ENCODE data around the gene SLC12A5. TPM values are rescaled to one million over a fixed set of nuclear protein-coding genes. Genes with fewer than 3 reads are reported as not detected.

SLC12A5 gene
- total RNA-seq, 6 experiments from 2014 or later = 0.32 to 0.91 (median 0.64) TPM; not detected in 3

GRCh38 chr20:46004187-46004586, 24.8 kb upstream of the SLC12A5 start:
- H3K4me1 ChIP-seq = no peaks in the 10 kb centered on the region
- H3K27ac ChIP-seq = no peak overlapping the region
- DNase-seq = peak in 1 of 3 donors; percentile 55
- no peaks in the 10 kb centered on the region for H3K36me3 ChIP-seq
- H3K9me3 ChIP-seq = no peaks in the 10 kb centered on the region
- ATAC-seq = peak; percentile 27 to 63 (median 54)
- H3K27me3 ChIP-seq = no peaks in the 10 kb centered on the region
- intact Hi-C loops (cut with DNase I) = no loop called here
- TF ChIP-seq POLR2A (IDR thresholded peaks at IDR 0.05) = no peak
- TF ChIP-seq, protein P1, sequence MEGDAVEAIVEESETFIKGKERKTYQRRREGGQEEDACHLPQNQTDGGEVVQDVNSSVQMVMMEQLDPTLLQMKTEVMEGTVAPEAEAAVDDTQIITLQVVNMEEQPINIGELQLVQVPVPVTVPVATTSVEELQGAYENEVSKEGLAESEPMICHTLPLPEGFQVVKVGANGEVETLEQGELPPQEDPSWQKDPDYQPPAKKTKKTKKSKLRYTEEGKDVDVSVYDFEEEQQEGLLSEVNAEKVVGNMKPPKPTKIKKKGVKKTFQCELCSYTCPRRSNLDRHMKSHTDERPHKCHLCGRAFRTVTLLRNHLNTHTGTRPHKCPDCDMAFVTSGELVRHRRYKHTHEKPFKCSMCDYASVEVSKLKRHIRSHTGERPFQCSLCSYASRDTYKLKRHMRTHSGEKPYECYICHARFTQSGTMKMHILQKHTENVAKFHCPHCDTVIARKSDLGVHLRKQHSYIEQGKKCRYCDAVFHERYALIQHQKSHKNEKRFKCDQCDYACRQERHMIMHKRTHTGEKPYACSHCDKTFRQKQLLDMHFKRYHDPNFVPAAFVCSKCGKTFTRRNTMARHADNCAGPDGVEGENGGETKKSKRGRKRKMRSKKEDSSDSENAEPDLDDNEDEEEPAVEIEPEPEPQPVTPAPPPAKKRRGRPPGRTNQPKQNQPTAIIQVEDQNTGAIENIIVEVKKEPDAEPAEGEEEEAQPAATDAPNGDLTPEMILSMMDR (IDR thresholded peaks at IDR 0.05) = no peak
- 33% methylated on average over 4 of the region's 4 CpGs for WGBS (ENCODE audit: insufficient coverage, low coverage, low lambda C conversion rate, missing lambda C conversion rate)
- H3K4me3 ChIP-seq = no peak overlapping the region

DNA sequence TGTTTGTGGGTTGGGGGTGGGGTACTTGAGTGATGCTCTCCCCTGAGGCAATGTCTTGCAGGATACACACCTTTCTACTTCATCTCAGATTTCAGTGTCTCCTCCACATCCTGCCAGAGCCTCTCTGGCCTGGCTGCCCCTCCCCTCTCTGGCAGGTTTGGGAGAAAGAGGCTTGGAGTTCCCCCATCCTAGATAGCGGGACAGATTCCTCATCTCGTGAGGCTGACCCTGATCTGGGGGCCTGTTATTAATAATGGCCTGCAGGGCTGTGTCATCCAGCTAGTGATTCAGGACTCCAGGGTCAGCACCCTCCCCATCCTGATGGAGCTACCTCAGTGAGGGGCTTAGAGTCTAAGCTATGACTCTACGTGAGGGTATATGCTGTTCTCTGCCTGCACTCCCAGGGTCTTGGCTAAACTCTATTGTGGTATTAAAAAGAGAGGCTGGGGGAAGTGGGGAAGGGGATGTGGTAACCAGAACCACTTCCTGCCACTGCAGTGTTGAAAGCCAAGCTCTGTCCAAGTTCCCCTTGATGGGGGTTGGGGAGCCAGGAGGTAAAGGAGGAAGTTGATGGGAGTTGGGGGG, 24.0 kb upstream of the SLC12A5 start:
- no peaks in the 10 kb centered on the region for H3K27me3 ChIP-seq
- no peaks in the 10 kb centered on the region for H3K4me1 ChIP-seq
- H3K9me3 ChIP-seq = no peaks in the 10 kb centered on the region
- DNase-seq (peak in 1 of 3 donors; percentile 60), ATAC-seq (peak; percentile 55 to 70 (median 64))
- no peak overlapping the region for H3K27ac ChIP-seq
- WGBS (ENCODE audit: insufficient coverage, low coverage, low lambda C conversion rate, missing lambda C conversion rate) = 7% methylated on average over 2 of the region's 3 CpGs
- H3K36me3 ChIP-seq = no peaks in the 10 kb centered on the region
- TF ChIP-seq, protein P1 (IDR thresholded peaks at IDR 0.05) = no peak
- TF ChIP-seq POLR2A (IDR thresholded peaks at IDR 0.05) = no peak
- H3K4me3 ChIP-seq = no peak overlapping the region
- intact Hi-C loops (cut with DNase I) = no loop called here

GRCh38 chr20:46006022-46006705, 22.9 kb upstream of the SLC12A5 start:
- DNase-seq = peak in 1 of 3 donors; percentile 14
- intact Hi-C loops (cut with DNase I) = no loop called here
- H3K9me3 ChIP-seq = no peaks in the 10 kb centered on the region
- WGBS (ENCODE audit: insufficient coverage, low coverage, low lambda C conversion rate, missing lambda C conversion rate) = 50% methylated on average over 2 of the region's 6 CpGs
- no peak for TF ChIP-seq POLR2A (IDR thresholded peaks at IDR 0.05)
- TF ChIP-seq, protein P1 (IDR thresholded peaks at IDR 0.05) = no peak
- peaks cover 0 to 5% of the 10 kb centered on the region in 2 donors for H3K27me3 ChIP-seq
- H3K4me3 ChIP-seq = no peak overlapping the region
- H3K36me3 ChIP-seq = no peaks in the 10 kb centered on the region
- H3K4me1 ChIP-seq = no peaks in the 10 kb centered on the region
- ATAC-seq = no peak
- H3K27ac ChIP-seq = no peak overlapping the region

- peaks cover 0 to 5% of the 10 kb centered on the region in 2 donors for H3K27me3 ChIP-seq
- no peak overlapping the region for H3K27ac ChIP-seq
- no peaks in the 10 kb centered on the region for H3K9me3 ChIP-seq
- no peaks in the 10 kb centered on the region for H3K4me1 ChIP-seq
- DNase-seq (peak in 1 of 3 donors; percentile 31), ATAC-seq (no peak)
- TF ChIP-seq POLR2A (IDR thresholded peaks at IDR 0.05) = no peak
- TF ChIP-seq, protein P1 (IDR thresholded peaks at IDR 0.05) = no peak
- no peaks in the 10 kb centered on the region for H3K36me3 ChIP-seq
- H3K4me3 ChIP-seq = no peak overlapping the region
- intact Hi-C loops (cut with DNase I) = no loop called here
- WGBS (ENCODE audit: insufficient coverage, low coverage, low lambda C conversion rate, missing lambda C conversion rate) = 81% methylated on average over 11 of the region's 11 CpGs
Observed at GRCh38 chr20:46006964-46007363, 22.1 kb upstream of the SLC12A5 start.

Data from right lobe of liver (tissue), 6 donors.